ENCODE measurements around the gene CDC14A. TPM values are rescaled to one million over a fixed set of nuclear protein-coding genes. Genes with fewer than 3 reads are reported as not detected.

The CDC14A gene
- total RNA-seq, 2 donors from 2014 or later, result 10.6 to 11.3 TPM

DNA sequence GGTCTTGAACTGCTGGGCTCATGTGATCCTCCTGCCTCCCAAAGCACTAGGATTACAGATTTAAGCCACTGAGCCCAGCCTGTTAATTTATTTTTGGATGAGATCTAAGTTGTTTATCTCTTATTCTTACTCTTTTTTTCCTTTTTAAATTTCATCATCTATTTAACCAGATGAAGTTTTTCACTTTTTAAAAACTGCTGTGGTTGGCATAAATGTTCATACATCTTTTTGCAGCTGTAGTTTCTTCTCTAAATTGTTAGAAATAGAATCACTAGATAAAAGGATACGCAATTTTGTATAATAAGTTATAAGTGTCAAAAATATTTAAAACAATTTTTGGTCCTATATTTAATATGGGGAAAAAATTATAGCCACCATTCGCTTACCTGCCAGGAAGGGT is 105.4 kb downstream of the CDC14A start:
- ATAC-seq (ENCODE audit: insufficient number of reproducible peaks, low FRiP score, low read depth) (no peak), DNase-seq (ENCODE audit: low spot score) (no peak)
- no peaks in the 10 kb centered on the region for H3K36me3 ChIP-seq
- TF ChIP-seq, protein P1, sequence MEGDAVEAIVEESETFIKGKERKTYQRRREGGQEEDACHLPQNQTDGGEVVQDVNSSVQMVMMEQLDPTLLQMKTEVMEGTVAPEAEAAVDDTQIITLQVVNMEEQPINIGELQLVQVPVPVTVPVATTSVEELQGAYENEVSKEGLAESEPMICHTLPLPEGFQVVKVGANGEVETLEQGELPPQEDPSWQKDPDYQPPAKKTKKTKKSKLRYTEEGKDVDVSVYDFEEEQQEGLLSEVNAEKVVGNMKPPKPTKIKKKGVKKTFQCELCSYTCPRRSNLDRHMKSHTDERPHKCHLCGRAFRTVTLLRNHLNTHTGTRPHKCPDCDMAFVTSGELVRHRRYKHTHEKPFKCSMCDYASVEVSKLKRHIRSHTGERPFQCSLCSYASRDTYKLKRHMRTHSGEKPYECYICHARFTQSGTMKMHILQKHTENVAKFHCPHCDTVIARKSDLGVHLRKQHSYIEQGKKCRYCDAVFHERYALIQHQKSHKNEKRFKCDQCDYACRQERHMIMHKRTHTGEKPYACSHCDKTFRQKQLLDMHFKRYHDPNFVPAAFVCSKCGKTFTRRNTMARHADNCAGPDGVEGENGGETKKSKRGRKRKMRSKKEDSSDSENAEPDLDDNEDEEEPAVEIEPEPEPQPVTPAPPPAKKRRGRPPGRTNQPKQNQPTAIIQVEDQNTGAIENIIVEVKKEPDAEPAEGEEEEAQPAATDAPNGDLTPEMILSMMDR (IDR thresholded peaks at IDR 0.05), result no peak
- no peak overlapping the region for H3K27ac ChIP-seq
- H3K4me1 ChIP-seq (ENCODE audit: control insufficient read depth in 1 of 2, low read depth in 2 of 2), result peaks cover 0 to 9% of the 10 kb centered on the region in 2 donors
- no peaks in the 10 kb centered on the region for H3K27me3 ChIP-seq (replicated peaks; ENCODE audit: insufficient read depth)
- no peaks in the 10 kb centered on the region for H3K9me3 ChIP-seq
- H3K4me3 ChIP-seq, result no peak overlapping the region

GRCh38 chr1:100458661-100459357 is 106.5 kb downstream of the CDC14A start:
- Histone ChIP-seq H3K27ac (no peak overlapping the region), H3K9me3 (no peaks in the 10 kb centered on the region), H3K36me3 (no peaks in the 10 kb centered on the region), H3K4me3 (no peak overlapping the region), H3K4me1 (ENCODE audit: control insufficient read depth in 1 of 2, low read depth in 2 of 2) (peaks cover 0 to 13% of the 10 kb centered on the region in 2 donors), H3K27me3 (replicated peaks; ENCODE audit: insufficient read depth) (no peaks in the 10 kb centered on the region)
- ATAC-seq (ENCODE audit: insufficient number of reproducible peaks, low FRiP score, low read depth), result no peak
- TF ChIP-seq, protein P1 (IDR thresholded peaks at IDR 0.05), result no peak
- no peak for DNase-seq (ENCODE audit: low spot score)

DNA sequence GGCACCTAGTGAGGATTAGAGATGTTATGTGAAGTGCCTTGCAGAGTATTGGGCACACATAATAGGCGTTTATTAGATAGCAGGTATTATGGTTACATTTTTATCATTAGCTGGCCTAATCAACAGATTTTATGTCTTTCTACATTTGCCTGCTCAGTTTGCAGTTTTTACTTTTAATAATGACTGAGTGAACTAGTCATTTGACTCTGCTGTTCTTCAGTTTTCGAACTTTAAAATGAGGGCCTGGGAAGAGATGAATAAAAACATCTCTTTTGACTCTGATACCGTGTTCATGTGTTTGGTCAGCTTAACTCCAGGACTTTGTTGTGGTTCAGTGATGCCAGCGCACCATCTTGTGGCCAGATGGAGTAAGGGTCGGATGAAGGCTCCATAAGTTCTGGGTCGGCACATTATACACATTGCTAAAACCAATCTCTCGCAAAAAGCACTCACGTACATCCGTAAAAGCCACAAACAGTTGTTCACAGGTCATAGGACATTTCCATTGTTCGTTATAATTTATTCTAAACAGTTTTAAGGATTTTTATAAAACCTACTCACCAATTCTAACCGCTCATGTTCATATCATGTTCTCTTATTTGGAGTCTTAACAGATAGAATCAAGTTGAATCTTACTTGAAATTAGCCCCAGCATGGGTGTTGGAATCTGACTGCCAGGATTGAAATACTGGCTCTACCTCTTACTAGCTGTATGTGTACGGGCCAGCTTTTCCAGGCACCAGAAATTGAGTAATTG is 107.2 kb downstream of the CDC14A start:
- DNase-seq (ENCODE audit: low spot score), result no peak
- TF ChIP-seq, protein P1 (IDR thresholded peaks at IDR 0.05), result peak; percentile 72
- Histone ChIP-seq H3K27ac (no peak overlapping the region), H3K4me1 (ENCODE audit: control insufficient read depth in 1 of 2, low read depth in 2 of 2) (peaks cover 0 to 16% of the 10 kb centered on the region in 2 donors), H3K27me3 (replicated peaks; ENCODE audit: insufficient read depth) (no peaks in the 10 kb centered on the region), H3K36me3 (no peaks in the 10 kb centered on the region), H3K9me3 (no peaks in the 10 kb centered on the region), H3K4me3 (no peak overlapping the region)
- peak; percentile 92 for ATAC-seq (ENCODE audit: insufficient number of reproducible peaks, low FRiP score, low read depth)

- no peak for ATAC-seq (ENCODE audit: insufficient number of reproducible peaks, low FRiP score, low read depth)
- no peak overlapping the region for H3K27ac ChIP-seq
Observed at GRCh38 chr1:100461222-100461621, 108.9 kb downstream of the CDC14A start.

More at GRCh38 chr1:100461222-100461621, 108.9 kb downstream of the CDC14A start:
- peaks cover 0 to 16% of the 10 kb centered on the region in 2 donors for H3K4me1 ChIP-seq (ENCODE audit: control insufficient read depth in 1 of 2, low read depth in 2 of 2)
- no peak for DNase-seq (ENCODE audit: low spot score)
- H3K9me3 ChIP-seq, result no peaks in the 10 kb centered on the region
- H3K36me3 ChIP-seq, result no peaks in the 10 kb centered on the region
- H3K27me3 ChIP-seq (replicated peaks; ENCODE audit: insufficient read depth), result no peaks in the 10 kb centered on the region
- H3K4me3 ChIP-seq, result no peak overlapping the region
- TF ChIP-seq, protein P1 (IDR thresholded peaks at IDR 0.05), result no peak
